Measurements from ENCODE around the gene ATF7IP2. TPM values are rescaled to one million over a fixed set of nuclear protein-coding genes. Genes with fewer than 3 reads are reported as not detected.

The ATF7IP2 gene
- total RNA-seq, 6 donors from 2014 or later, result 4.2 to 13.6 (median 10.2) TPM

DNA sequence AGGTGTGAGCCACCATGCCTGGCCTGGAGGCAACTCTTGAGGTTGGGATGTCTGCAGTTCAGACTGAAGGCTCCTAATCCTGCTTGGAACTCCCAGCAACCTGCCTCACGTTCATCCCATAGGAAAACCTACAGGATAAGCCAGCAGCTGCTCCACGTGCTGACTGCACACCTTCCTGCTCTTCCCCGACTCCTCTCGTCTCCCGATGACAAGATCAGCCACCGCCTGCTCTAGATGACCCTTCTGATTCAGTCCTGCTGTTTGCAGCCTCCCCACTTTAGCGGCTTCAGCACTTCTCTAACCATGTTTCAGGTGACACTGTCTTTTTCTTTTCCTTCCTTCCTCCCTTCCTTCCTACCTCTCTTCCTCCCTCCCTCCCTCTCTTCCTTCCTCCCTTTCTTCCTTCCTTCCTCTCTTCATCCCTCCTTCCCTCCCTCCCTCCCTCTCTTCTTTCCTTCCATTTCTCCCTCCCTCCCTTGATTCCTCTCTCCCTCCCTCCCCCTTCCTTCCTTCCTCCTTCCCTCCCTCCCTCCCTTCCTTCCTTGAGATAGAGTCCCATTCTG is 132.7 kb downstream of the ATF7IP2 start:
- WGBS, 2 donors, result 79 to 85% methylated on average over 7 of the region's 7 CpGs
- Histone ChIP-seq H3K27me3 (no peaks in the 10 kb centered on the region), H3K27ac (peak overlapping the region in 1 of 4 donors; percentile 30), H3K4me3 (no peak overlapping the region), H3K4me1 (peaks cover 13 to 32% (median 24%) of the 10 kb centered on the region in 4 donors), H3K9me3 (peaks cover 0 to 8% (median 0%) of the 10 kb centered on the region in 4 donors), H3K36me3 (peaks cover 0 to 25% (median 7%) of the 10 kb centered on the region in 4 donors)
- TF ChIP-seq EP300 (IDR thresholded peaks at IDR 0.05), result no peak
- TF ChIP-seq POLR2AphosphoS5 (IDR thresholded peaks at IDR 0.05), result no peak
- no peak for TF ChIP-seq CTCF (IDR thresholded peaks at IDR 0.05)
- no peak for TF ChIP-seq POLR2A (IDR thresholded peaks at IDR 0.05)
- ATAC-seq (ENCODE audit: low FRiP score in 2 of 2) (no peak), DNase-seq (no peak)

DNA sequence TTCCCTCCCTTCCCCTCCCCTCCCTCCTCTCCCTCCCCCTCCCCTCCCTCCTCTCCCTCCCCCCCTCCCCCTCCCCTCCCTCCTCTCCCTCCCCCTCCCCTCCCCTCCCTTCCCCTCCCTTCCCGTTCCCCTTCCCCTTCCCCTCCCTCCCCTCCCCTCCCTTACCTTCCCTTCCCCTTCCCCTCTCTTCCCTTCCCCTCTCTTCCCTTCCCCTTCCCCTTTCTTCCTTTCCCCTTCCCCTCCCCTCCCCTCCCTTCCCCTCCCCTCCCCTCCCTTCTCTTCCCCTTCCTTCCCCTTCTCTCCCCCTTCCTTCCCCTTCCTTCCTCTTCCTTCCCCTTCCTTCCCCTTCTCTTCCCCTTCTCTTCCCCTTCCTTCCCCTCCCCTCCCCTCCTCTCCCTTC is 133.4 kb downstream of the ATF7IP2 start:
- Histone ChIP-seq H3K4me1 (peaks cover 11 to 29% (median 20%) of the 10 kb centered on the region in 4 donors), H3K27me3 (no peaks in the 10 kb centered on the region), H3K9me3 (peaks cover 0 to 8% (median 0%) of the 10 kb centered on the region in 4 donors), H3K36me3 (peaks cover 0 to 33% (median 12%) of the 10 kb centered on the region in 4 donors), H3K4me3 (no peak overlapping the region), H3K27ac (no peak overlapping the region)
- no peak for ATAC-seq (ENCODE audit: low FRiP score in 2 of 2)
- no CpG with 5 or more reads among the region's 1 CpG for WGBS, 2 donors
- DNase-seq, result no peak
- TF ChIP-seq POLR2A (IDR thresholded peaks at IDR 0.05) (no peak), CTCF (IDR thresholded peaks at IDR 0.05) (no peak), EP300 (IDR thresholded peaks at IDR 0.05) (no peak), POLR2AphosphoS5 (IDR thresholded peaks at IDR 0.05) (no peak)

GRCh38 chr16:10519929-10520868 is 134.3 kb downstream of the ATF7IP2 start:
- TF ChIP-seq POLR2AphosphoS5 (IDR thresholded peaks at IDR 0.05), result no peak
- TF ChIP-seq EP300 (IDR thresholded peaks at IDR 0.05), result no peak
- no peak for TF ChIP-seq CTCF (IDR thresholded peaks at IDR 0.05)
- no peak for TF ChIP-seq POLR2A (IDR thresholded peaks at IDR 0.05)

GRCh38 chr16:10520869-10521578 is 135.2 kb downstream of the ATF7IP2 start:
- H3K27me3 ChIP-seq, result no peaks in the 10 kb centered on the region
- peaks cover 0 to 17% (median 8%) of the 10 kb centered on the region in 4 donors for H3K4me1 ChIP-seq
- ATAC-seq (ENCODE audit: low FRiP score in 2 of 2) (no peak), DNase-seq (no peak)
- H3K9me3 ChIP-seq, result peaks cover 0 to 8% (median 0%) of the 10 kb centered on the region in 4 donors
- WGBS, 2 donors, result 80 to 90% methylated on average over 7 of the region's 7 CpGs
- no peak overlapping the region for H3K4me3 ChIP-seq
- H3K36me3 ChIP-seq, result peaks cover 0 to 48% (median 17%) of the 10 kb centered on the region in 4 donors
- H3K27ac ChIP-seq, result peak overlapping the region in 2 of 4 donors; percentile 32 to 68
- TF ChIP-seq POLR2A (IDR thresholded peaks at IDR 0.05) (no peak), EP300 (IDR thresholded peaks at IDR 0.05) (no peak), CTCF (IDR thresholded peaks at IDR 0.05) (no peak), POLR2AphosphoS5 (IDR thresholded peaks at IDR 0.05) (no peak)

More at GRCh38 chr16:10519929-10520868, 134.3 kb downstream of the ATF7IP2 start:
- Histone ChIP-seq H3K27me3 (no peaks in the 10 kb centered on the region), H3K4me1 (peaks cover 2 to 20% (median 11%) of the 10 kb centered on the region in 4 donors), H3K4me3 (no peak overlapping the region), H3K9me3 (peaks cover 0 to 8% (median 0%) of the 10 kb centered on the region in 4 donors), H3K27ac (peak overlapping the region; percentile 24 to 68 (median 37)), H3K36me3 (peaks cover 0 to 40% (median 13%) of the 10 kb centered on the region in 4 donors)
- peak in 1 of 2 donors; percentile 56 for DNase-seq
- 73 to 79% methylated on average over 10 of the region's 10 CpGs for WGBS, 2 donors
- ATAC-seq (ENCODE audit: low FRiP score in 2 of 2), result peak in 1 of 2 donors; percentile 58
